ENCODE measurements around the gene JAK1.

The JAK1 gene

DNA sequence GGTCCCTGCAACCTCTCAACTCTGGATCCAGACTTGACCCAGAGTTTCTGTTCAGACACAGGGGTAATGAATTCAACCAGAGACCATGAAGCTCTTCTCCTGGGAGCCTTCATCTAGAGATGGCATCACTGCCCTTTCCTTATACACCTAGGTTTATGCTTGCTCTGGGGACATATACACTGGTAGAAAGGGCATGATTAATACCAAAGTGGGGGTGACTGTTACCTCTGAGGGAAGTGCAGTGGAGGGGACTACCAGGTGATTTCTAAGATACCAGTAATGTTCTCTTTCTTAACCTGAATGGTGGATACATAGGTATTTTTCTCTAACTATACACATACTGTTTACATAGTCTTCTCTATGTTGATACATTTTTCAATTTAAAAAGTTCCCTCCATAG is 48.4 kb downstream of the JAK1 start:
- DNase-seq, result no peak

DNA sequence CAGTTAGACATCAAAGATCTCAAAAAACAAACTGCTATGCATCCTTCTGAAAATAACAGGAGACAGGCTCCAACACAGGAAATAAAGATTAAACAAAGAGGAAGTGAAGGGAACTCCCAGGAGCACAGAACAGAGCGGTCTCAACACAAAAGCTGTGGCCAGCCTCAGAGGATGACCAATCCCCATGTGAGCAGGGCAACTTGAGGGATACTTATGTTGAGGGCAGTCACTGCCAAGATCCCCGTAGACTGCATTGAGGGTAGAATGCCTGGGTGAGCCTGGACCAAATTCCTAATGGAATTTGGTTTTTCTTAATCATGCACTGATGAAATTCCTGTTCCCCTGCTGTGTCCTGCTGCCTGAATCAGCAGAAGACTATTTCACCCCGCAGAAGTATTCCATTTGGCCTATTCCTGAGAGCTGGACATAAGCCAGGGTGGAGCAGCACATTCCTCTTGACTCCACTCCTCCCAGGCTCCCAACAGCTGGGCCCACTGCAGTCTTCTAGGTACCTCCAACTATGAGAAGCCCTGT is 49.0 kb downstream of the JAK1 start:
- DNase-seq, result no peak

GRCh38 chr1:64915381-64916274 is 50.7 kb downstream of the JAK1 start:
- no peak for DNase-seq

DNA sequence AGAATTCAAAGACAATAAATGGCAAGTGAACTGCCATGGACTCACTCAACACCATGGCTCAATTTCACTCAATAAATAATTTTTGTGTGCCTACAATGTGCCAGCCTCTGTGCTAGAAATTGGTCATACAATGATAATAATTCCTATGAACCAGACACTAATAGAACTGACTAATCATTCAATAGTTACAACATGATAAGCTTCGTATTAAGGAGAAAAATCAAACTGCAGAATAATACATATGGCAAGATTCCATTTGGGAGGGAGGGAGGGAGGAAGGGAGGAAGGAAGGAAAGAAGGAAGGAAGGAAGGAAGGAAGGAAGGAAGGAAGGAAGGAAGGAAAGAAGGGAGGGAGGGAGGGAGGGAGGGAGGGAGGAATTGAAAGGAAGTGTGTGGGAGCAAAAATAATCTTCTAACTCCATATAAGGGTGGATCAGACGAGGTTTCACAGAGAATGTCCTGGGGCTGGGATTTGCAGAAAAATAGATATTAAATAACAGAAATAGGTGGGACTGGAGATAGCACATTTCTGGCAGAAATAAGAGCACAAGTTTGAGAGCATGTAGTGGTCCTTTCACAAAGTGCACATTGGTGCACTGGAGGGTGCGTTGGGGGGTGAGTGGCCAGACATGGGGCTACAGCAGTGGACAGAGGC is 52.9 kb downstream of the JAK1 start:
- DNase-seq, result no peak

- DNase-seq, result no peak
These were observed 54.2 kb downstream of the JAK1 start for GRCh38 chr1:64912191-64912590.

GRCh38 chr1:64911326-64911725 is 55.0 kb downstream of the JAK1 start:
- DNase-seq, result no peak

DNA sequence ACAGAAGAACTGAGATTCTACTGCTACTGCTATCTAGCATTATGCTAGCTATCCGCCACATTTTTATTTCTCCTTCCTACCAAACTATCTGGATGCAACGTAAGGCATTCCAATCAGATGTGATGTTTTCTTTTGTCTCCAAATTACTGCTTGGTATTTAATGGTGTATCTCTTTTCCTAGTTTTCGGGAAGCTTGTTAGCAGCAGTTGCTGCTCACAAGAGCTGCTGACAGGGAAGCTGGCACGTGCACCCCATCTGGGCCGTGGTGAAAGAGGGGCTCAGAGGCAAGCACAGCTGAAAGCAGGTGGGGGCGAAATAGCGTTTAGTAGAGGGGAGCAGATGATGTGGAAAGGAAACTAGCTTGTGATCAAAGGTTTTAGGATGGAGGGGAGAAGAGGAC is 57.3 kb downstream of the JAK1 start:
- DNase-seq, result no peak

DNA sequence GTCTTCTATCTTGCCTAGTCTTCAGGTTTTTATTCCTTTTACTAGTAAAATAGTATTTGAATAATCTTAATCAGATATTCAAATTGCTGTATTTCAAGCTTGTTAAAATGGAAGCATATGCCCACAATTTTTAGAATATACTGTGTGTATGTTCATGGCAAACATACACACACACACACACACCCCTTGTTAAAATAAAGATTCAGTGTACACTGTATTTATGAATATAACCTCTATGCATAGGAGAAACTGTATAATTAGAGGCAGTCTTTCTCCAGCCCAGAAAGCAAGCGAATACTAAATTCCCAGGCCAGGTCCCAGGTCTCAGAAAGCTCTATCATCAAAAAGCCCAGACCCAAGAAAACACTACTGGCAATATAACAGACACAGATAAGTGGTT is 57.8 kb downstream of the JAK1 start:
- no peak for DNase-seq

- no peak for DNase-seq
These were observed 59.9 kb downstream of the JAK1 start for GRCh38 chr1:64906447-64906846.

DNA sequence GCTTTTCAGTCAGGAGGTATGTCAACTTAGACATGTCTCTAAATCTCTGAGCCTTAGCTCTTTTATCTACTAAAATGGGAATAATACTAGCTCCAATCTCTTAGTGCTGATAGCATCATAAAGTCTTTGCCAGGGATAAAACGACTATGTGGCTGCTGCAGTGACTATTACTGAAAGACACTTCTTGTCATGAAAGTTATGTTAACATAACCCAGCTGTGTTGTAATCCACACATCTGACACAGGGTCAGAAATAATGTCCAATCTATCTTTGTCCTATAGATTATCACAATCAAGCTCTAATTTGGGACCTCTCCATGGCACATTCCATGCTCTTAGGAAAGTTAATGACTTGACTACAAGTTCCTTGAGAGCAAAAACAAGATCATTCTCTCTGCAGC is 62.8 kb downstream of the JAK1 start:
- DNase-seq, result no peak

GRCh38 chr1:64901663-64902062 is 64.7 kb downstream of the JAK1 start:
- no peak for DNase-seq

DNA sequence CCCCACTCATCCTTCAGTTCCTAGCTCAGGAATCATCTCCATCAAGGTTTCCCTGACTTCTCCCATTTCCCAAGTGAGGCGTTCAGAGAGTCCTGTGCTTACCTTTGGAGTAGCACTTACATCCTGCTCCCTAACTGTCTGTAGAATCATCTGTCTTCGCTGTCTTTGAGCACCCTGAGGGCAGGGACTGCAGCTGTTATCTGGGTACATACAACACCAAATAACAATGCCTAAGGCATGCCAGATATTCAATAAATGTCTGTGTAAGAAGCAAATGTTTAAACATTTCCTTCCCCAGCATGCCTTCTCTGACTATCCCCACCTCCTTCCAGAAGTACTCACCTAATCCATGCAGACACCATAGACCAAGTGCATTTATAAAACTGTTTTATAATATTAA is 65.4 kb downstream of the JAK1 start:
- no peak for DNase-seq

DNA sequence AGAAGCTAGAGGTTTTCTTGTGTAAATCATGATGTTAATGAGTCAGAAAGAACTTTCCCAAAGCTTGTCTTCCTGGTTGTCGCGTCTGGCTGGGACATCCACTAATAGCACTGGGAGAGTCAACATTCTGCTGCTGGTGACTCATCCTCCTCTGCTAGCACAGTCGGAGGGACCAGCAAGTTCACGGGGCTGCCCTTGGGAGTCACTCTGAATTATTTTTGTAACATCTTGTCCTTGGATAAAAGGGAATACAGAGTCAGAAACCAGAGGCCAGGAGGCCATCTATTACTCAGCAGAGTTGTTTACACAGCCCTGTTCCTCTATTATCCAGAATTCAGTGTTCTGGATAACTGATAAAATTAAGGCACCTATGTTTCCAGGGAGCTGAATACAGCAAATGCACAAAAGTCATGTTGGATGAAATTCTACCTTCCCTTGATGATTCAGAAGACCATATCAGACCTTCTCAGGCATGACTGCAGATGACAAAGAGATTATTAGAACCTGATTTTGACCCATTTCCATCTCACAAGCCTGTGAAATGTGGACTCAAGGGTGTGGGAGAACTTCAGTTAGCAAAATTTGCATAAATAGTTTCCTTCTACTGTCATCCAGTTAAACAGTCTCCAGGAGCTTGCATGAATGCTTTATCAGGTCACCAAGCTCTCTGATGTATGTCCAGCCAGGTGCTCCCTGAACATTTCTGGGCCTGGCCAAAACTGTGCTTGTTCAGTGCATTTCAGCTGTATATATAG is 68.1 kb downstream of the JAK1 start:
- no peak for DNase-seq

DNA sequence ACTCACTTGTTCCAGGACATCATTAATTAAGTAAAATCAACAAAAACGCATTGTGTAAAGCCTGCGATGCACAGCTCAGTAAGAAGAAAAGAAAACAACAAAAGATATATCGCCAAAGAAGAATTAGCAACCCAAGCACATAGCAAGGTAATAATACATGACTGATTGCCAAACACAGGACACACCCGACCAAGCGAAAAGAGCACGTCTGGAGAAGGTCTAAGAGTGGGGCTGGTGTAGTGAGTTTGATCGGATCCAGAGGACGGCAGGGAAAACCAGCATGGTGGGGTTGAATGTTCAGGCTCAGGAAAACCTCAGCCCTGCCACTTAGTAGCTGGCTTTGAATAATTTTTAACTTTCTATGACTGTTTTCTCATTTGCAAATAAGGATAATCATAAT is 69.8 kb downstream of the JAK1 start:
- no peak for DNase-seq

DNA sequence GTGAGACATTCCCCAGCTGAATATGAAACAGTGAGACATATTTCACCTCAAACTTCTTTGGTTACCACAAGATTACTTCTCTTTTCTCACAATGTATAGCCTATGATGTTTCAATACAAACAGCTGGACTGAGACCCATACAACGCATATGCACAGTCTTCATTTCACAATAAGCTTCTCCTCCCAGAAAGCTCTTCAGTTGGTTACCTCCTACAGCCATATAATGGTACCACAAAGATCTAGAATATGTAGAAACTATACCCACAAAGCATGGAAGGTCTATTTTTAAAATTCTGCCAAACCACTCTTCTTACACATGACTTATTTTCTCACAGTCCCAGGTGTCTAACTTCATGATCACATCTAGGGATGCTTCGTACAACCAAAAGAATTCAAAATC is 70.8 kb downstream of the JAK1 start:
- no peak for DNase-seq

DNA sequence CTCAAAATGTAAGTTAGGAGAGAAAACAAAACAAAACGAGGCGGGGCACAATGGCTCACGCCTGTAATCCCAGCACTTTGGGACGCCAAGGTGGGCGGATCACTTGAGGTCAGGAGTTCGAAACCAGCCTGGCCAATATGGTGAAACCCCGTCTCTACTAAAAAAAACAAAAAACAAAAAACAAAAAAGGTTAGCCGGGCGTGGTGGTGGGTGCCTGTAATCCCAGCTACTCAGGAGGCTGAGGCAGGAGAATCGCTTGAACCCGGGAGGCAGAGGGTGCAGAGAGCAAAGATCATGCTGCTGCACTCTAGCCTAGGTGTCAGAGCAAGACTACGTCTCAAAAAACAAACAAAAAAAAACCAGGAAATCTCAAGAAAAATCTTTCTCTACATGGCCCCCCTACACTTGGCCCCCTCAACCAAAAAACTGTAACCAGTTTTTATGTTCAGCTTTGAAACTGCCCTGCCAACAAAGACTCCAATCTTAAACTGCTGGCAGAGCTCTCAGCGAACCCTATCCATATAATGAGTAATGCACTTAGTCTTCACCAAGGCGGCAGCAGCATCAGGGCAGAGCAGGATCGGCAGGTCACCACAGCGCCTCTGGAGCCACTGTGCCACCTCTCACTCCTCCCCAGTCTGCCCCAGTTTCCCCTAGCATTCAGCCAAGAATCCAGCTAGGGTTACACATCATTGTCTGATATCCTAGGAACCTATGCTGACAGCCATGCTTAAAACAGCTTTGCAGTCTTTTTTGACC is 71.7 kb downstream of the JAK1 start:
- DNase-seq, result no peak

GRCh38 chr1:64893921-64894320 is 72.4 kb downstream of the JAK1 start:
- no peak for DNase-seq

GRCh38 chr1:64892576-64893573 is 73.5 kb downstream of the JAK1 start:
- DNase-seq, result no peak

DNA sequence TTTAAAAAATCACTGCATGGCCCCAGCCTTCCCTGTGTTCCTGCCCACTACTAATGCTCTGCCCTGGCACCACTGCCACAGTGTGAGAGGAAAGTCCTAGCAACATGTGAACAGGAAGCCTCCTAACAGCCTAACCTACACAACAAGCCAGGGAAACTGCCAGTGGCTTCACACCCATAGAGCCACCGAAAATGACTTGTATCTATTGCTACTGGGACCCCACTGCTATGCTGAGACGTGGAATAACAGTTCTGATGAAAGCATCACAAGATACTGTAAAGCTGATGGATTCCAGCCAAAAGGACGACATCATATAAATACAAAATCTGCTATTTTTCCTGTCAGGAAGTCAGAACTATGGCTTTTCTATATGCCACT is 74.9 kb downstream of the JAK1 start:
- DNase-seq, result no peak

DNA sequence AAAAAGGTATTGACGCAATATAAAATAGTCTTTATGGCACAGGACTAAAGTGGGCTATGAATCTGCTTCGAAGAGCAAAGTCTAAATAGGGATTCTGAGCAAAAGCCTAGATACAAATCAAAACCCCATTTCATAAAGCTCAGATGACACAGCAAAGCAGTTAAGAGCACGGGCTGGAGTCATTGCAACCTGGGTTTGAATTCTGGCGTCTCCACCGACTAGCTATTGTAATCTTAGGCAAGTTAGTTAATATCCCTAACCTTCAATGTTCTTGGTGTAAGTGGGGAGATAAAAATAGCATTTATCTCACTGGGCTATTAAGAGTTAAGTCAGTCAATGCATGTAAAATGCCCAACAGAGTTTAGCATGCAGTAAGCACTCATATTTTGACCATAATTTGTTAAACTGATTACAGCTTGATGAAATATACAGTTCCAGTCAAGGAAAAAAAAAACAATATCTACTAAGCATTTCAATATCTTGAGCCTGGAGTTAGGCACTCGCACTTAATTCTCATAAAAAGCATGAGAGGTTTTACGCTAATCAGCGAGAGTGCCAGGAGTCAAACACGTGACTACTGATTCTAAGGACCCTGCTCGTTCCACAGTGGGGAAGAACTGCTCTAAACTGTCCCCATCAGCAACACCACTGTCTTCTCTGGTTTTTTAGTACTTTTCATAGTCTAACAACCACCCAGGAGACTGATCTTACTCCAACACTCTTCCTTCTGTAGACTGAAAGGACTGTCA is 75.5 kb downstream of the JAK1 start:
- DNase-seq, result no peak
